Ishikawa (cell line): ENCODE results near the gene GRAMD1A.

ENCODE experiments used
- CEBPB ChIP-seq: IDR thresholded peaks from 2 replicates; pipeline ENCODE4 v1.6.1; 2012
- CREB1 ChIP-seq: IDR thresholded peaks from 2 replicates; pipeline ENCODE4 v1.6.1; 2012; ENCODE audit warnings: low read depth
- EP300 ChIP-seq: IDR thresholded peaks from 2 replicates; pipeline ENCODE4 v1.6.1; 2012; ENCODE audit warnings: borderline replicate concordance
- RAD21 ChIP-seq: IDR thresholded peaks from 2 replicates; pipeline ENCODE4 v1.6.1; 2012; ENCODE audit warnings: low read depth
- TCF12 ChIP-seq: IDR thresholded peaks from 2 replicates; pipeline ENCODE4 v1.6.1; 2012; ENCODE audit warnings: low read depth
- YY1 ChIP-seq: IDR thresholded peaks from 2 replicates; pipeline ENCODE4 v1.6.1; 2012; ENCODE audit warnings: low read depth

DNA sequence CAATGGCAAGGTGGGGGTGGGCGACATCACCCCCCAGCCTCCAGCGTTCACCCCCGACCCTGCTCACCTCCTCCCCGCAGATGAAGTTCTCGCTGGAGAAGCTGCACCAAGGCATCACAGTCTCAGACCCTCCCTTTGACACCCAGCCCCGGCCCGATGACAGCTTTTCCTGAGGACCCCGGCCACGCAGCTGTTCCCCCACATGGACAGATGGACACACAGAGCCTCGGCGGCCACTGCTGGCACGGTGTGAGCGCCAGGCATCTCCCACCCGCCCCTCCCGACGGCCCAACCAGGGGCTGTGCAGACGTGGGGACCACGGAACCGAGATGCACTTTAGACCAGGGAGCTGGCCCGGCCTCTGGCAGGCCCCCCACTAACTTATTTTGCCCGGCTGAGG, 25.8 kb downstream of the GRAMD1A start:
- TF ChIP-seq YY1 (no peak), EP300 (no peak), RAD21 (no peak), TCF12 (no peak), CREB1 (no peak), CEBPB (no peak)
